NK-92 (cell line): ENCODE measurements around the gene POMZP3.
"Not testable (repeated sequence)": the region's sequence is repeated elsewhere in the genome, so short reads cannot be mapped to it uniquely, and the experiment has no call there.

ENCODE experiments used
- DNase-seq: peaks from one replicate; lab custom pipeline; 2025; ENCODE audit not compliant: unreplicated experiment; lab: John Stamatoyannopoulos, UW

POMZP3 gene

GRCh38 chr7:76588586-76588985, 38.5 kb downstream of the POMZP3 start:
- DNase-seq, result not testable (repeated sequence)

- not testable (repeated sequence) for DNase-seq
Measured at GRCh38 chr7:76586585-76587315, 40.3 kb downstream of the POMZP3 start.

- not testable (repeated sequence) for DNase-seq
Measured at GRCh38 chr7:76583636-76584281, 43.3 kb downstream of the POMZP3 start.

- peak; percentile 17 for DNase-seq
Measured at GRCh38 chr7:76582848-76583631, 44.0 kb downstream of the POMZP3 start.

- not testable (repeated sequence) for DNase-seq
Measured at GRCh38 chr7:76575919-76576655, 51.0 kb downstream of the POMZP3 start.

GRCh38 chr7:76575431-76575830, 51.6 kb downstream of the POMZP3 start:
- not testable (repeated sequence) for DNase-seq

GRCh38 chr7:76572296-76572695, 54.8 kb downstream of the POMZP3 start:
- DNase-seq, result not testable (repeated sequence)

GRCh38 chr7:76570324-76570775, 56.7 kb downstream of the POMZP3 start:
- not testable (repeated sequence) for DNase-seq

- not testable (repeated sequence) for DNase-seq
Measured at GRCh38 chr7:76568742-76569141, 58.3 kb downstream of the POMZP3 start.

GRCh38 chr7:76567753-76568152, 59.3 kb downstream of the POMZP3 start:
- not testable (repeated sequence) for DNase-seq

GRCh38 chr7:76567311-76567710, 59.8 kb downstream of the POMZP3 start:
- DNase-seq, result not testable (repeated sequence)

GRCh38 chr7:76565001-76565400, 62.1 kb downstream of the POMZP3 start:
- not testable (repeated sequence) for DNase-seq

GRCh38 chr7:76561342-76561741, 65.7 kb downstream of the POMZP3 start:
- DNase-seq, result not testable (repeated sequence)

- DNase-seq, result not testable (repeated sequence)
Measured at GRCh38 chr7:76560157-76560556, 66.9 kb downstream of the POMZP3 start.
